Stomach smooth muscle (tissue), 2 donors: ENCODE data around the gene SLCO4A1.
"Not testable (repeated sequence)": the region's sequence is repeated elsewhere in the genome, so short reads cannot be mapped to it uniquely, and the experiment has no call there.

Experiments used
- H3K27ac ChIP-seq: one replicate; pipeline ENCODE4 v1.7.0; 2013; ENCODE audit warnings: mild to moderate bottlenecking, low read length, inconsistent platforms
- H3K27me3 ChIP-seq, 2 donors: one replicate each; pipeline ENCODE4 v1.7.0; 2013; ENCODE audit warnings: low read length in 2 of 2; ENCODE audit not compliant: insufficient read depth in 2 of 2, control insufficient read depth in 1 of 2
- H3K36me3 ChIP-seq, 2 donors: one replicate each; pipeline ENCODE4 v1.7.0; 2013; ENCODE audit warnings: low read length in 2 of 2; ENCODE audit not compliant: control insufficient read depth in 2 of 2, insufficient read depth in 2 of 2
- H3K4me1 ChIP-seq: one replicate; pipeline ENCODE4 v1.7.0; 2013; ENCODE audit warnings: low read length; ENCODE audit not compliant: control insufficient read depth, insufficient read depth
- H3K4me3 ChIP-seq, 2 donors: one replicate each; pipeline ENCODE4 v1.7.0; 2013; ENCODE audit warnings: low read length in 2 of 2
- H3K9ac ChIP-seq, 2 donors: one replicate each; pipeline ENCODE4 v1.7.0; 2013; ENCODE audit warnings: low read length in 2 of 2, mild to moderate bottlenecking in 1 of 2
- H3K9me3 ChIP-seq, 2 donors: one replicate each; pipeline ENCODE4 v1.7.0; 2013; ENCODE audit warnings: low read length in 2 of 2; ENCODE audit not compliant: control insufficient read depth in 2 of 2
- donor health status: healthy.
- donor health status: Pancreatic carcinoma.

Gene SLCO4A1

DNA sequence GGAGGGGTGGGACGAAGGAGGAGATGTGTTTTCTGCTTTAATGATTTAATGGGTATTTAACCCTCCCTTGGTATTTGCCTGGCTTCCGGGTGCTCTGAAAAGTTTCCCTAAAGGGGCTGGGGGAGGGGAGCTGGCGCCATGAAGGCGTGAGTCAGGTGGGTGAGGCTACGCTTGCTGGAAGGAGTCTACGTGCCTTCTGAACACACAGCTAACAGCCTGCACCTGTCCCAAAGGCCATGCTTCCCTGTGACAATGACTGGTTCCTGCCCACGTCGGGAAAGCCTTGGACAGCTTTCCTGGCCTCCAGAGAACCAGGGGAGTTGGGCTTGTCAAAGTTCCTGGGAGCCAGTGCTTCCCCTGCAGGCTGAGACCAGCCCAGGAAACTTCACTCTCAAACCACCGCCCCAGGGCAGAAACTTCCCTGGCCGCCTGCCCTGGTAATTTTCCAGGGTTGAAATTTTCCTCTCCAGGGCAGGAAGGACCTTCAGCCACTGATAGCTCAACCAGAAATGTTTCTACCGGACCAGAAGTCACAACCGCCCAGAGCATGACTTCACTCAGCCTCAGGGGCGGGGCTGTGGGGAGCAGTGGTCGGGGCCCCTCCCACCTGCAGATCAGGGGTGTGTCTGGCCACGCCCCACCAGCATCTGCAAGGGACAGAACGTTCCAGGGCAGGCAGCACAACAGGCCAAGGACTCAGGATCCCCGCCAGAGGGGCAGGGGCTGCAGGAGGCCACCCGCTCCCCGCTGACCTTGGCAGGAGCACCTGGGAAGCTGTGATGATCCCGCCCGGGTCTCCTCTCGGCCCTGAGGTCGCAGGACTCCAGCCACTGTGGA, 18.6 kb upstream of the SLCO4A1 start:
- Histone ChIP-seq H3K9ac (peak overlapping the region; percentile 33 to 36), H3K27me3 (no peaks in the 10 kb centered on the region), H3K4me1 (peaks cover 24% of the 10 kb centered on the region), H3K9me3 (no peaks in the 10 kb centered on the region), H3K27ac (peak overlapping the region; percentile 49), H3K4me3 (peak overlapping the region in 1 of 2 donors; percentile 44), H3K36me3 (no peaks in the 10 kb centered on the region)

DNA sequence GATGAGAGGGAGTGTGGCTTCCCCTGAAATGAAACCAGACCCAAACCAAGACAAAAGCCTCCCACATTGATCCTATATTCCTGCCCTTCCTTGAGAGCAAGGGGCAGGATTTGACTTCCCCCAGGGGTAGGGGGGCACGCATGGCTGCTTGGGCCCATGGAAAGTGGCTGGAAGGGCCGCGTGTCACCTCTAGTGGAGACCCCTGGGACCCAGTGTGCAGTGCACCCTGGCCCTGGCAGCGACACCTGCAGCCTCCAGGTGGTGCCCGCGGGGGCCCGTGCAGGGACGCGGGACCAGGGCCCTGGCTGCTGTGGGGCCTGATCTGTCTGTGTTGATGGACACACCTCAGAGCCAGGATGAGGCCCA, 18.0 kb upstream of the SLCO4A1 start:
- H3K9ac ChIP-seq: no peak overlapping the region
- H3K4me1 ChIP-seq: peaks cover 24% of the 10 kb centered on the region
- no peaks in the 10 kb centered on the region for H3K36me3 ChIP-seq
- H3K9me3 ChIP-seq: no peaks in the 10 kb centered on the region
- H3K4me3 ChIP-seq: no peak overlapping the region
- H3K27ac ChIP-seq: peak overlapping the region; percentile 2
- no peaks in the 10 kb centered on the region for H3K27me3 ChIP-seq

DNA sequence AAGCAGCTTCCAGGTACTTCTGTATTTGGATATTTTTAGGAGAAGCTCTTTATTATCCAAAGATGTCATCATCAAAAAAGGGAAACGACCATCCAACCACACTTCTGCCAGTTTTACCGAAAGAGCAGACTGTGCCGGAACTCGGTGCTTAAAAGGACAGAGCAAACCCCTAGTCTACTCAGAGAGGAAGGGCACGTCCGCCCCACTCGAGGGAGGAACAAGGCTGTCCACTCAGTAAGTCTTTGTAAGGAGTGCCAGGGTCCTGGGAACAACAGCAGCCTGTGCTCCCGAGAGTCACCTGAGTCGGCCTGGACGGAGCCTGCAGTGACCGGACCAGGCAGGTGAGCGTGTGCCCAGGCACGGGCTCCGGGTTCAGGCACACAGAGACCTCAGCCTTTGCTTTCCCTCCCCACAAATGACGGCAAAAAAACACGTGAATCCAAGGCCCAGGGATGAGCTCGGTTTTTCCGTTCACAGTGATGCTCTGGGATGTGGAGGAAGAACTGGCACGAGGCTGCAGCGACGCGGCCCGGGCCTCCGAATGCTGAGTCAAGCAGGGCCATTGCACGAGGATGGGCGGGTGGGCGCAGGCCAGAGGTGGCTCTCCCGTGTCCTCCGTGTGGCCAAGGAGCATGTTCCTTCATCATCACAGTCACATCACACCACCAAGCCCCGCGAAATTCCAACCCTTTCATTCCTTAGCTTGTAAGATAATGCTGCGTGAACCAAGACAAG, 17.4 kb upstream of the SLCO4A1 start:
- no peak overlapping the region for H3K27ac ChIP-seq
- no peaks in the 10 kb centered on the region for H3K27me3 ChIP-seq
- H3K9me3 ChIP-seq: no peaks in the 10 kb centered on the region
- no peak overlapping the region for H3K9ac ChIP-seq
- peaks cover 24% of the 10 kb centered on the region for H3K4me1 ChIP-seq
- no peak overlapping the region for H3K4me3 ChIP-seq
- no peaks in the 10 kb centered on the region for H3K36me3 ChIP-seq

DNA sequence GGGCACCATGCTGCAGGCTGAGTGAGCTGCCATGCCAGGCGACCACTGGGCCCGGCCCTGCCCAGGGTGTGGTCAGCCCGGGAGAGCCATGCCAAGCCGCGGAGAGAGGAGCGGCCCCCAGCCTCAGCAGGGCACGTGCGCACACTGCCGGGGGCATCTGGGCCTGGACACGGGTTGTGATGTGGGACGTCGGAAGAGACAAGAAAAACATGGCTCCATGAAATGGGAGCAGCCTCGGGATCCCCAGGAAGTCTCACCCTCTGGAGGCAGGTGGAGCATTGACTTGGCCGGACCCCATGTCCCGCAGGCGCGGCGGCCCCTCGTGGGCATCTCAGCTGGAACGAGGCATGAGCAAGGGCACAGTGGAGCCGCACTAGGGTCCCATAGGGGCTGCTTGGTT, 16.8 kb upstream of the SLCO4A1 start:
- Histone ChIP-seq H3K9me3 (no peaks in the 10 kb centered on the region), H3K27me3 (no peaks in the 10 kb centered on the region), H3K4me1 (peaks cover 24% of the 10 kb centered on the region), H3K4me3 (no peak overlapping the region), H3K36me3 (no peaks in the 10 kb centered on the region), H3K27ac (no peak overlapping the region), H3K9ac (no peak overlapping the region)

DNA sequence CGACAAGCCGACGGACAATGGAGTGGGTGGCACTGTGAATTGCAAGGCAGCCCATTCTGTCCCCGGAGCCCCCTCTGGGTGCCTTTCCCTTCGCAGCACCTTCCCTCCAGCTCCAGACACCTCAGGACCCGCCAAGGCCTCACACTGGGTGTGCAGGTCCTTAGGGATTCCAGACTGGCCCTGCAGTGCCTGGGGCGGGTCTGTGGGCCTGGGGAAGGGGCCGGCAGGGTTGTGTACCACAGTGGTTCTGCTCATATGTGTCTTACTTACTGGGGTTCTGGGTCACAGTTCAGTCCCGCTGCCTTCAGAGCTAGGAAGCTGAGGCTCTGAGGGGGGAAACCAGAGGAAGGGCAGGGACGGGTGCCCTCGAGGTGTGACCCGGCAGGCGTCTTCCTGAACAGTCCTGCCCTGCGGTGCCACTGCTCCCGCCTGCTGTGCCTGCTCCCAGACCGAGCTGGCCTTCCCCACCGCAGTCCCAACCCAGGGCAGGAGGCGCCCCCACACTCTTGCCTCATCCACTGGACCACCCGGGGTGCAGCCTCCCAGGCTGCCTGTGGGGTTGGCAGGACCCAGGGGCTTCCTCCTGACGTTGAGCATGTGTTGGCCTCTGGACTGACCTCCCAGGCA, 16.3 kb upstream of the SLCO4A1 start:
- Histone ChIP-seq H3K27me3 (no peaks in the 10 kb centered on the region), H3K9me3 (no peaks in the 10 kb centered on the region), H3K36me3 (no peaks in the 10 kb centered on the region), H3K27ac (no peak overlapping the region), H3K4me1 (peaks cover 24% of the 10 kb centered on the region), H3K9ac (no peak overlapping the region), H3K4me3 (no peak overlapping the region)

DNA sequence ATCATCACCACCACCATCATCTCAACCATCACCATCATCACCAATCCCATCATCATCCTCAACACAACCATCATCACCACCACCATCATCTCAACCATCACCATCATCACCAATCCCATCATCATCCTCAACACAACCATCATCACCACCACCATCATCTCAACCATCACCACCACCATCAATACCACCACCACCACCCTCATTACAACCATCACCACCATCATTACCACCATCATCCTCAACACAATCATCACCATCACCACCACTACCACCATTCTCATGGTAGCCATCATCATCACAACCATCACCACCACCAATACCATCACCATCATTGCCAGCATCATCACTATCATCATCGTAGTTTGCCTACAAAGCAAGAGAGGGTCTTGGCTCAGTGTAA, 14.9 kb upstream of the SLCO4A1 start:
- not testable (repeated sequence) for H3K9me3 ChIP-seq, H3K27me3 ChIP-seq, H3K36me3 ChIP-seq, H3K9ac ChIP-seq, H3K4me3 ChIP-seq, H3K27ac ChIP-seq
- peaks cover 24% of the 10 kb centered on the region for H3K4me1 ChIP-seq

DNA sequence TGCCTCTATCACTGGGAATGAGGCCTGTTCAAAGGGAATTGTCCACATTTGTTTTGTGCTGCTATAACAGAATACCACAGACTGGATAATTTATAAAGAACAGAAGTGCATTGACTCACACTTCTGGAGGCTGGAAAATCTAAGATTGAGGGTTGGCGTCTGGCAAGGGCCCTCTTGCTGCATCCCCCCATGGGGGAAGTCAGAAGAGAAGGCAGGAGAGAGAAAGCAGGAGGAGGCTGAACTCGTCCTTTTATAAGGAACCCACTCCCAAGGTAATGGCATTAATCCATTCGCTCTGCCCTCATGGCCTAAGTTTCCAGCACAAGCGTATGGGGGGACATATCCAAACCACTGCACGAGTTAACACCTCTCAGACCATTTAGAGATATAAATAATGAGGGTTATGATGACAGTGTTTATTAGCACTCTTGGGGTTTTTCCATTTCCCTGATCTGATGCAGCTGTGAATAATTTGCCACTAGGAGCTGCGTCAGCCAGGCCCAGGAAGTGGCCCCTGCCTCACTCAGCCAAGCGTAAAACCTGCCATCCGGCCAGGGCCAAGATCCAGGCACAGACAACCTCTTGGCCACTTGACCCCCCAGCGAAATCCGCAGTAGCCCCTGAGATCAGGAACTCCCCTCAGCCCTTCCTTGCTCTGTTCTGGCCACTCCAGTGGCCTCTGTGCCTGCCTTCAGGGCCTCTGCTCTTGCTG, 14.2 kb upstream of the SLCO4A1 start:
- H3K36me3 ChIP-seq: no peaks in the 10 kb centered on the region
- H3K4me1 ChIP-seq: peaks cover 19% of the 10 kb centered on the region
- no peak overlapping the region for H3K27ac ChIP-seq
- peaks cover 5 to 6% of the 10 kb centered on the region in 2 donors for H3K27me3 ChIP-seq
- no peaks in the 10 kb centered on the region for H3K9me3 ChIP-seq
- no peak overlapping the region for H3K9ac ChIP-seq
- H3K4me3 ChIP-seq: no peak overlapping the region

DNA sequence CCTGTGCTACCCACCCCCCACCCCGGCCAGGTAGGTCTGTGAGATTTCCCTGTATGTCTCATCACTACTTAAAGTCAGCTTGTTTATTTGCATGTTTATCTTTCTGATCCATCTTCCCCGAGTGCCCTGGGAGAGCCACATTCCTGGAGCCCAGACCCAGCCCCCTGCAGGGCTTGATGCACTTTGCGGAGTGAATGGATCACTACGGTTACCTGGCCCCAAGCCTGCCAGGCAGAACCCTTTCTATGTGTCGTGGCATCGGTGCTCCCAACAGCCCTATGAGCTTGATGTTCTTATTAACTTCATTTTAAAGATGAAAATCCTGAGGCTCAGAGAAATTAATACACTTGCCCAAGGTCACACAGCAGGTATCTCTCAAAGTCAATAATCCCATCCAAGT, 13.6 kb upstream of the SLCO4A1 start:
- H3K36me3 ChIP-seq: no peaks in the 10 kb centered on the region
- peaks cover 13% of the 10 kb centered on the region for H3K4me1 ChIP-seq
- no peaks in the 10 kb centered on the region for H3K9me3 ChIP-seq
- H3K27me3 ChIP-seq: peaks cover 5 to 6% of the 10 kb centered on the region in 2 donors
- no peak overlapping the region for H3K4me3 ChIP-seq
- no peak overlapping the region for H3K9ac ChIP-seq
- H3K27ac ChIP-seq: no peak overlapping the region

DNA sequence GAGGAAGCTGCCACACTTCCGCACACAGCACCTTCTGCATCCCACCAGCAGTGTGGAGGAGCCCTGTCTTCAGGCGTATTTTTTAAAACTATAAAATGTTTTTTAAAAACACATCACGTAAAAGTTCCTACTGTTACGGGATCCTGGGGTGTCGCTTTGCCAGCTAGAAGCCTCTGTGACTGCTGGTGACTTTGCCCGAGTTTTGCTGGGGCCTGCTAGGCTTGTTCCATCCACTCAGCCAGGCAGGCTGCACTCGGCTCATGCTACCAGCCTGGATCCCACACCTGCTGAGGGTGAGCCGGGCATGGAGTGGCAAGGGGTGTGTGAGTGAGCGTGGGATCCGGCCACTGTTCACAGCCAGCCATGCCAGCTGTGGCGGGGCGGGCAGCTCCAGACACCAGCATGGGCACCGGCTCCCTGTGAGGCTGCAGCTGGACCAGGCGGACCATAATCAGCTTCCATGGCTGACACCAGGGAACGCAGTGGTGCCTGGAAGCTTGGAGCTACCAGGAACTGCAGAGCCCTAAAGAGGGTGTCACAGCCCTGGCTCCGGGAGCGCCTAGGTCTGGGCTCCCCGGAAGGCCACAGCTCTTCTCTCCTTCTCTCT, 12.3 kb upstream of the SLCO4A1 start:
- Histone ChIP-seq H3K9ac (no peak overlapping the region), H3K4me3 (no peak overlapping the region), H3K36me3 (no peaks in the 10 kb centered on the region), H3K4me1 (peaks cover under 1% of the 10 kb centered on the region), H3K27ac (no peak overlapping the region), H3K27me3 (peaks cover 5 to 6% of the 10 kb centered on the region in 2 donors), H3K9me3 (no peaks in the 10 kb centered on the region)
